HG02759 (cell line): ENCODE data around the gene CCDC201.

Source experiments
- ATAC-seq: cut with Tn5 transposase; IDR thresholded peaks from one replicate; pipeline ENCODE4 v1.9.1; 2021; ENCODE audit warnings: mild to moderate bottlenecking, moderate library complexity; ENCODE audit not compliant: unreplicated experiment

CCDC201 gene

GRCh38 chr7:45893996-45894664 is 21.2 kb upstream of the CCDC201 start:
- no peak for ATAC-seq

DNA sequence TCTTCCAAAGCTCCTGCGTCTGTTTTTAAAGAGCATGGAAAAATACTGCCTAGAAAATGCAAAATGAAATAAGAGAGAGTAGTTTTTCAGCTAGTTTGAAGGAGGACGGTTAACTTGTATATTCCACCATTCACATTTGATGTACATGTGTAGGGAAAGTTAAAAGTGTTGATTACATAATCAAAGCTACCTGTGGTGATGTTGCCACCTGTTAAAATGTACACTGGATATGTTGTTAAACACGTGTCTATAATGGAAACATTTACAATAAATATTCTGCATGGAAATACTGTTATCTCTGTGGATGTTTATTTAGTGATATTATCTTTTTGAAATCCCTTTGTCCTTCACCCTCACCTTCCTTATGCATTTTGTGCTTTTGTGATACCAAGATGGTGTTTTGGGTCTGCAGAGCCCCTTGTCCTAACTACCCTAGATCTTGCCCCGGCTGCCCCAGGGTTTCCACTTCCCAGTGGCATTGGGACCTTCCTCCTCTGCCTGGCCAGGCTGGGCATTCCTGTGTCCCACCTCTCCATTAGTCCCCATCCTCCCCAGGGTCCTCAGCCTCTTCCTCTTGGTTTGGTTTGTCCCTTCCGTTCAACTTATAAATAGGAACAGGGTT is 20.6 kb upstream of the CCDC201 start:
- ATAC-seq = no peak

- ATAC-seq = no peak
Observed at GRCh38 chr7:45892407-45893035, 19.6 kb upstream of the CCDC201 start.

- no peak for ATAC-seq
Observed at GRCh38 chr7:45891462-45892402, 18.9 kb upstream of the CCDC201 start.

DNA sequence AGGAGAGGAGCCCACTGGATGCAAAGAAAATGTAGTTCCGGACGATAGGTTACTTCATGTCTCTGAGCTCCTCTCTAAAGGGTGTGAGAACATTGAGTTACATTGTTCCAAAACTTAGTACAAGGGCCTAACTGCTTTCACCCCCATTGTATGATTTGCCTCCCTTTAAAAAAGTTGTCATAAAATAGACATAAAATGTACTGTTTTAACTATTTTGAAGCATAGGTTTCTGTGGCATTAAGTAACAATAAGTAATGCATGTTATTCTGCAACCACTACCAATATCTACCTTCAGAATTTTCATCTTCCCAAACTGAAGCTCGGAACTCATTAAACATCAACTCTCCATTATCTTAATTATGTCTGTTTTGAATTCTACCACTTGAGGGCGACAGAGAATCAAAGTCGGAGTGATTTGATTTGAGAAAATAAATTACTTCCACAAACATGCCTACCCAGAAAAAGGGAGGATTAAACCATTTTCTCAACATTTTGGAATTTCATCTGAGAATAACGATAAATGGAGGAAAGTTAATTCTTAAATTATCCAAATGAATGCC is 18.1 kb upstream of the CCDC201 start:
- no peak for ATAC-seq

DNA sequence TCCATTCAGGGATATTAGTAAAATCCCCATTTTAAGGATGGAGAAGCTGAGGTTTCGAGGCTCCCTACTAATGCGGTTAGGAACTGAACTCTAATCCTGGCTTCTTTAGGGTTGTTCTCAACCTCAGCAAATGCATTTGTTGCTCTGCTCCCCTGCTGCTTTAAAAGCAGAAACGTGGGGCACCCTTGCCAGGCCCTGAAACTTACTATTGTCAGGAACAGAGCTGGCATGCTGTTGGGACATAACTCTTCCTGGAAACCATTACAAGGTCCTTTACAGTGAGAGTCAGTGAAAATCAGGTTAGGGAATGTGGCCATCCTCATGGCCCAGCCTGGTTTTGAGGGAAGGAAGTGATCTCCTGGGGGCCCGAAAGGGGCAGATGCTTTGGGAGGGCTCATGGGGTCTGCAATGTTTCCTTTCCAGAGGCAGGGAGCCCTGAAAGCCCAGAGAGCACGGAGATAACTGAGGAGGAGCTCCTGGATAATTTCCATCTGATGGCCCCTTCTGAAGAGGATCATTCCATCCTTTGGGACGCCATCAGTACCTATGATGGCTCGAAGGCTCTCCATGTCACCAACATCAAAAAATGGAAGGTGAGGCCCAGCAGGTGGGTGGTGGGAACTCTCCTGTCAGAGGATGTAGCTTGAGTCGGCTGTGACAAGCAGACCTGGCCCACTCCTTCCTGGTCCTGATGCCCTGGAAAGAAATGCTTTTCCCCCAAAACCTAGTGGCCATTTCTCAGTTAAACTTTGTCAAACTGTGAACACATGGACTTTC is 17.4 kb upstream of the CCDC201 start:
- ATAC-seq = no peak

DNA sequence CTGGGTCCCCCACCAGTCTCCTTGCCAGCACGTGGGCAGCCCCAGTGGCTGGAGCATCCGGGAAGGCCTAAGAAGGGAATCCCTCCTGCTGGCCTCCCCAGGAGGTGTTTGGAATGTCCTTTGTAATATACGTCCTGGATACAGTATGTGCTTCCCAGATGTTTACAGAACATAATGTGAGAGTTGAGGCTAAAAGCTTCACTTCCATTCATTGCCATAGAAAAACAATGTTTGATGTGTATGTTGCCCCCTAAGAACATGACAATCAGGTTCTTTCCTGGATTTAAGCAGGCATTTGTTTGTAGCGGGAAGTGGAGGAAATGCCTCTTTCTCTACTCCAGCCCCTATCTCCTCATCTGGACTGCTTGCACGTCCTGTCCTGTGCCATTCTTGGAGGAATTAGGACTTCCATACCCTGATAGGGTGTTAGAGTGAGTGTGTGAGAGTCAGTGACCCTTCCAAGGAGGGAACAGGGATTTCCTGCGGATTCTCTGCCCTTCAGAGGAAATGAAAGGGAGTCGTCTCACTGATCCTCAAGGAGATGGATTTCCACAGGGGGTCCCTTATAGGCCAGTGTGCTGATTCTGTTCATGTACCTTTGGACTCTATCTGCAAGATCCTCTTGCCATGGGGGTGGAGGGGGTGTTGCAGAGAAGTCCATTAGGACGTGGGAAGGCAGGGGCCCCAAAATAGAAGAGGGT is 16.6 kb upstream of the CCDC201 start:
- ATAC-seq = no peak

DNA sequence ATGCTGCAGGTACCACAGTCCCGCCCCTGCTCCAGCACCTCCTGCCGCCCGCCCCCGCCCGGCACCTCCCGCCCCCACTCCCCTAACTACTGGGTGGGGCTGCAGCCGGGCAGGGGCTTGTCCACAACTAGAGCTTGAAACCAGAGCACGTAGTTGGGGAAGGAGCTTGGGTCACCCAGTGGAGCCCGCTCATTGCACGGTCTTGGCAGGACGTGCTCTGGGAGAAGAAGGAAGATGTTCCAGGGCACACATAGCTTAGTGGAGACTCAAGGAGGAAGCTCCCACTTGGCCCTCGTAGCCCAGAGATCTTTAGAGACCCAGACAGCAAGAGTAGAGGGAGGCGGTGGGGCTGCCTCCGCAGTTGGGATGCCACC is 16.1 kb upstream of the CCDC201 start:
- ATAC-seq = no peak

- no peak for ATAC-seq
Observed at GRCh38 chr7:45888185-45888992, 15.5 kb upstream of the CCDC201 start, which contains the start of gene IGFBP1. Gene IGFBP1, plus strand, starts transcription at chr7:45888488. Its CDS starts 165 bp downstream, at chr7:45888653.

GRCh38 chr7:45886931-45887667 is 14.2 kb upstream of the CCDC201 start:
- no peak for ATAC-seq

DNA sequence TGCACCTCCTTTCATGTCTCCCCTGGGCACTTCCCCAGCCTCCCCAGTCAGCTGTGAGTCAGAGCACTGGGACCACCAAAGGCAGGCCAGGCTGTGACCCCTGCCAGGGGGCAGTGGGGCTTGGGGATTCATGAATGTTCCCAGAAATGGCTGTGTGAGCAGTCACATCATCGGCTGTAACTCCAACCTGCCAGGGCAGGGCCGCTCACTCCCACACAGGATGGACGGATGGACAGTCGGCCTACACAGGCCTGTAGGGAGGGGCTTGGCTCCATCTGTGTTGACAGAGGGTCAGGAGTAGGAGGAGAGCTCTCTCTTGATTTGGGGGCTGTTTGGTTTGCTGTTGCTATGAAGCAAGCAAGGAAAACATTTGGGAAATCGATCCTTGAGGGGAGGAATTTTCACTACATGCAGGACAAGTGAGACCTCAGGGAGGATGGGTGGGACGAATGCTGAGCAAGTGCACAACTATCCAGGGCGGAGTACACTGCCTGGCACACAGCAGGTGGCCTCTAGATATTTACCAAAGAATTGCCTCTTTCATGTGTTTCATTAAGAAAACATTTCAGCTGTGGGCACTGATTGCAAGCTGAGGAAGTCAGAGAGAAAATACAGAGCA is 12.5 kb upstream of the CCDC201 start:
- ATAC-seq = no peak

- no peak for ATAC-seq
Observed at GRCh38 chr7:45884136-45884535, 11.3 kb upstream of the CCDC201 start.

GRCh38 chr7:45882465-45882810 is 9.6 kb upstream of the CCDC201 start:
- ATAC-seq = no peak

DNA sequence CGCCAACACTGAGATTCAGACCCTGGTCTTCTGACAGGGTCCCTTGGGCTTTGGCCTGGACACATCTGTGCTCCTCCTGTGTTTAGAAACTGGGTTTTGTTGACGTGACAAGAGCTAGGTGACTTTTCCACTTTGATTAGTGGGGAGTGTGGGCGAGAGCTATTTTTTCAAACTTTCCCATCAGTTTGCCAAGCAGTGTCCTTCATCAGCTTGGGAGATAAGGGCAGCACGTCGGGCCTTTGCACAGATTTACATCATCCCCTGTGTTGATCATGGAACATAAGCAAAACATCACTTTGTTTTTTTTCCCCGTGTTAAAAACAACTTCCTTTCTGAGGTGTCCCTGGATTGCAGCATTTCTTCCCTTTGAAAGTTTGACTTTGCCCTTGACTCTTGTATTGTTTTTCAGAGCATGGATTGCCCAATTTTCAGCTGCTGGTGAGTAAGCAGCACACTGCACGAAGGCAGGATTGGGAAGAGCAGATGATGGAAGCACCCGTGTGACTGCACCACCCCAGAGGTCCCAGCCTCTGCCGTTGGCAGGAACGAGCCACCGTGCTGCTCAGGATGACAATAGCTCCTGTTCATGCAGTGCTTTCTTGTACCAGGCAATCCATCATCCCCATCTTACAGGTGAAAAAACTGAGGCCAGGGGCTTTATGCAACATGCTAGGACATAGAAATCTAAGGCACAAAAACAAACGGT is 9.0 kb upstream of the CCDC201 start:
- ATAC-seq = no peak

DNA sequence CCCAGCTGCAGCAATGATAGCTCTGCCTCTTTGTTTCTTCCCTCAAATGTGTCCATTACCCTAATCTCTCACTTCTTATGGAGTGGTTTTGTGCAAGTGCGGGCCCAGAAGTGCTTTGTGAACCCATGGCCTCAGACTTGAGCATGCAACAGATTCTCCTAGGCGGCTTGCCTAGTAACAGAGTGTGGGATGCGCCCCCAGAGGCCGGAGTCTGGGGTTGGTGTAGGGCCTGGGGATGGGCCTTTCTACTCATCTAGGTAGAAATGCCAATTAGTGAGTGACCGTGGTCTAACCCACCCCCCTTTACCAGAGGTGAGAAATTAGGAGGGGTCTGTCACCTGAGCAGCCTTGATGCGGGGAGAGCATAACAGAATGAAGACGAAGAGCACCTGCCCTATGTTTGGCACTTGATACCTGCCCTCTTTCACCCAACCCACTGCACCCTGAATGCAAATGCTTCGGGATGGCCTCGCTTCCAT is 8.4 kb upstream of the CCDC201 start:
- ATAC-seq = no peak

- ATAC-seq = no peak
Observed at GRCh38 chr7:45880433-45880860, 7.6 kb upstream of the CCDC201 start.
